Activated naive CD4-positive, alpha-beta T cell treated with anti-CD3 and anti-CD28 coated beads for 36 hours (primary cell): ENCODE results near the gene MMP14. TPM values are rescaled to one million over a fixed set of nuclear protein-coding genes. Genes with fewer than 3 reads are reported as not detected.
A peak's percentile ranks its signal among the peaks of the same experiment; 100 is the strongest.
"Not testable (repeated sequence)": the region's sequence is repeated elsewhere in the genome, so short reads cannot be mapped to it uniquely, and the experiment has no call there.

ENCODE experiments used
- CTCF ChIA-PET: fragments of 350-600 bp; sonication (Branson Sonifier 250); formaldehyde crosslinking; loops from one replicate; lab custom pipeline; 2021; ENCODE audit warnings: antibody characterized with exemption; lab: Charles Lee
- DNase-seq: peaks from one replicate; pipeline ENCODE4 v3.0.0-alpha.2; 2020
- H3K27ac Mint-ChIP-seq: one replicate; pipeline ENCODE4 v1.8.0; 2021; ENCODE audit warnings: mild to moderate bottlenecking, mixed read lengths
- H3K27me3 Mint-ChIP-seq: one replicate; pipeline ENCODE4 v1.8.0; 2021; ENCODE audit warnings: low read depth, mixed read lengths
- H3K36me3 Mint-ChIP-seq: one replicate; pipeline ENCODE4 v1.8.0; 2021; ENCODE audit warnings: low read depth, mixed read lengths
- H3K4me1 Mint-ChIP-seq: one replicate; pipeline ENCODE4 v1.8.0; 2021; ENCODE audit warnings: low read depth, mixed read lengths
- H3K4me3 Mint-ChIP-seq: one replicate; pipeline ENCODE4 v1.8.0; 2021; ENCODE audit warnings: mild to moderate bottlenecking, moderate library complexity, mixed read lengths
- H3K9me3 Mint-ChIP-seq: one replicate; pipeline ENCODE4 v1.8.0; 2021; ENCODE audit warnings: mixed read lengths
- intact Hi-C: fragments of 100-400 bp; cut with micrococcal nuclease; formaldehyde crosslinking; loops from one replicate; pipeline ENCODE4 v1.15.1; 2023
- total RNA-seq, 2 experiments: library from RNA; stranded (reverse); gene quantifications; one replicate each; pipeline ENCODE4 v1.2.3, GENCODE V29; 2021

The MMP14 gene
- total RNA-seq, result 1 to 10 TPM; 1.3 to 2.1 TPM

DNA sequence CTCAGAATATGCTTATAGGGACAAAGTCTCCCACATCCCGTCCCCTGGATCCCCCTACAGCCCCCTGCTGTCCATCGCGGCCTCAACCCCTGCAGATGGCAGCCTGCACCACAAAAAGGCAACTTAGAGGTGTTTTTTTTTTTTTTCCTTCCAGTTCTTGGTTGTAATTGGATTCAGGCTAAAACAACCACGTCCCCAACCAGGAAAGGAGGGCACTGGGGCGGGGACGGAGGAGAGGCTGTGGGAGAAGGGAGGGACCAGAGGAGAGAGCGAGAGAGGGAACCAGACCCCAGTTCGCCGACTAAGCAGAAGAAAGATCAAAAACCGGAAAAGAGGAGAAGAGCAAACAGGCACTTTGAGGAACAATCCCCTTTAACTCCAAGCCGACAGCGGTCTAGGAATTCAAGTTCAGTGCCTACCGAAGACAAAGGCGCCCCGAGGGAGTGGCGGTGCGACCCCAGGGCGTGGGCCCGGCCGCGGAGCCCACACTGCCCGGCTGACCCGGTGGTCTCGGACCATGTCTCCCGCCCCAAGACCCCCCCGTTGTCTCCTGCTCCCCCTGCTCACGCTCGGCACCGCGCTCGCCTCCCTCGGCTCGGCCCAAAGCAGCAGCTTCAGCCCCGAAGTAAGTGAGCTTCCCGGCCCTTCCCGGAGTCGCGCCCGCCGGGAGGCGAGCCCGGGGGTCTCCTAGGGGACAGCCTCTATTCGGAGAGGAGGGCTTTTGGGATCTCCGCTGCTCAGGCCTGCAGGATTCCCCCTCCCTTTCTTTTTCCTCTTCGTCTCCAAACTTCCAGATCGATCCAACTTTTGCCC lies at the start of gene MMP14:
Gene MMP14, plus strand, starts transcription at position 285 of the 813 bp plus-strand sequence. Its CDS starts 233 bp downstream, at position 518.
- intact Hi-C loops, result no loop called here
- Mint-ChIP-seq H3K4me1 (peaks cover 19% of the 10 kb centered on the region), H3K9me3 (no peaks in the 10 kb centered on the region), H3K36me3 (peaks cover 18% of the 10 kb centered on the region), H3K27ac (no peak within 1 kb of the TSS), H3K27me3 (peaks cover 4% of the 10 kb centered on the region), H3K4me3 (peak within 1 kb of the TSS; percentile 78)
- CTCF ChIA-PET, result interaction anchor here (1.3 to 10.5 kb wide), 3 partner anchors 13 to 37 kb away, joined by 5 to 105 read pairs (median 27); no protein-coding TSS in a partner anchor
- no peak for DNase-seq

- no peaks in the 10 kb centered on the region for H3K27me3 Mint-ChIP-seq
- intact Hi-C loops, result no loop called here
- no peak overlapping the region for H3K27ac Mint-ChIP-seq
- H3K4me3 Mint-ChIP-seq, result no peak overlapping the region
- H3K36me3 Mint-ChIP-seq, result no peaks in the 10 kb centered on the region
- H3K4me1 Mint-ChIP-seq, result peaks cover 16% of the 10 kb centered on the region
- DNase-seq, result no peak
- no peaks in the 10 kb centered on the region for H3K9me3 Mint-ChIP-seq
- CTCF ChIA-PET, result no interaction called here
Observed at GRCh38 chr14:22786685-22787084, 49.7 kb upstream of the MMP14 start.

DNA sequence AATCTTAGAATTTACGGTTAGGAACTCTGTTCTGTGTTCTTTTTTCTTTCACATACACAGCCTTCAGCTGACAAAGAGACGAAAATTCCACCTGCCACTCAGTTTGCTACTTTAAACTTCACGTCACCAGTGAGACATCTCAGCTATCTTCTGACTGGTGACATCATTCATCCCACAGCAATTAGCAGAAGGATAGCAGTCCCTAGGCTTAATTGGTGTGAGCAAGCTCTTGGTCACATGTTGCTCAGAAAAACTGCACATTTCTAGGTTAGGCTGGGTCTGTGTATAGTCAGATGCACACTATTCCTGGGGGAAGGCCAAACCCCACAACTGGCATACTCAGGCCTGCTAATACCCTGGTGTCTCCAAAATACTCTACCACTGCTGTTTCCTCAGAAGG lies 45.1 kb upstream of the MMP14 start:
- Mint-ChIP-seq H3K36me3 (no peaks in the 10 kb centered on the region), H3K27me3 (no peaks in the 10 kb centered on the region), H3K4me1 (peaks cover 16% of the 10 kb centered on the region), H3K4me3 (no peak overlapping the region), H3K27ac (peak overlapping the region; percentile 10), H3K9me3 (no peaks in the 10 kb centered on the region)
- intact Hi-C loops, result no loop called here
- DNase-seq, result no peak
- CTCF ChIA-PET, result interaction anchor here (0.7 to 1.6 kb wide), 3 partner anchors 61 to 1149 kb away, joined by 3 to 5 read pairs (median 5); no protein-coding TSS in a partner anchor

GRCh38 chr14:22792158-22792557 lies 44.2 kb upstream of the MMP14 start:
- H3K9me3 Mint-ChIP-seq, result no peaks in the 10 kb centered on the region
- intact Hi-C loops, result no loop called here
- no peaks in the 10 kb centered on the region for H3K27me3 Mint-ChIP-seq
- no peak overlapping the region for H3K4me3 Mint-ChIP-seq
- no peaks in the 10 kb centered on the region for H3K36me3 Mint-ChIP-seq
- no peak for DNase-seq
- CTCF ChIA-PET, result interaction anchor here (0.5 to 1.6 kb wide), 2 partner anchors 63 to 180 kb away, joined by 3 to 5 read pairs; no protein-coding TSS in a partner anchor
- H3K4me1 Mint-ChIP-seq, result peaks cover 16% of the 10 kb centered on the region
- no peak overlapping the region for H3K27ac Mint-ChIP-seq

DNA sequence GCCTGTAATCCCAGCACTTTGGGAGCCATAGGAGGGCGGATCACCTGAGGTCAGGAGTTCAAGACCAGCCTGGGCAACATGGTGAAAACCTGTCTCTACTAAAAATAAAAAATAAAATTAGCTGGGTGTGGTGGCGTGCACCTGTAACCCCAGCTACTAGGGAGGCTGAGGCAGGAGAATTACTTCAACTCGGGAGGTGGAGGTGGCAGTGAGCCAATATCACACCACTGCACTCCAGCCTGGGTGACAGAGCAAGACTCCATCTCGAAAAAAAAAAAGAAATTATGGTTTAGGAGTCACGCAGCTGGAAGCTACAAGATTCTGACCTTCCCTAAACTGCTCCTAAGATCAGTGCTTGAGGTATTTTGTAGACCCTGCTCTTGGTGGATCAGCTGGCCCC lies 42.8 kb upstream of the MMP14 start:
- CTCF ChIA-PET, result interaction anchor here (0.7 to 1.4 kb wide), 3 partner anchors 30 to 61 kb away, joined by 3 to 6 read pairs (median 3); no protein-coding TSS in a partner anchor
- H3K4me1 Mint-ChIP-seq, result peaks cover 16% of the 10 kb centered on the region
- H3K4me3 Mint-ChIP-seq, H3K36me3 Mint-ChIP-seq, intact Hi-C loops, H3K27ac Mint-ChIP-seq, H3K27me3 Mint-ChIP-seq, H3K9me3 Mint-ChIP-seq, DNase-seq: not testable (repeated sequence)

DNA sequence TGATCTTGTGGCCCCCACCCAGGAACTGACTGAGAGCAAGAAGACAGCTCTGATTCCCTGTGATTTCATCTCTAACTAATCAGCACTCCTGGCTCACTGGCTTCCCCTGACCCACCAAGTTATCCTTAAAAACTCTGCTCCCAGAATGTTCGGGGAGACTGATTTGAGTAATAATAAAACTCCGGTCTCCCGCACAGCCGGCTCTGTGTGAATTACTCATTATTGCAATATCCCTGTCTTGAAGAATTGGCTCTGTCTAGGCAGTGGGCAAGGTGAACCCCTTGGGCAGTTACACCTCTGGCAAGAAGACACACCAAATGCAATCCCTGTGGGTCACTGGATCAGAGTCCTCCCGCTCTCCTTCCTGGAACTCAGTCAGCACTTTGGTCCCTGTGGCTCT lies 42.4 kb upstream of the MMP14 start:
- H3K4me3 Mint-ChIP-seq, result no peak overlapping the region

GRCh38 chr14:22794551-22794951 lies 41.8 kb upstream of the MMP14 start:
- intact Hi-C loops, result no loop called here
- Mint-ChIP-seq H3K4me3 (no peak overlapping the region), H3K27ac (no peak overlapping the region), H3K9me3 (no peaks in the 10 kb centered on the region), H3K27me3 (peaks cover 3% of the 10 kb centered on the region), H3K36me3 (no peaks in the 10 kb centered on the region), H3K4me1 (peaks cover 15% of the 10 kb centered on the region)
- CTCF ChIA-PET, result interaction anchor here (1.0 to 1.3 kb wide), 2 partner anchors 29 to 224 kb away, joined by 3 to 4 read pairs; no protein-coding TSS in a partner anchor
- no peak for DNase-seq

More for the DNA sequence above, 42.4 kb upstream of the MMP14 start:
- DNase-seq, result no peak
- H3K27me3 Mint-ChIP-seq, result peaks cover 1% of the 10 kb centered on the region
- peaks cover 16% of the 10 kb centered on the region for H3K4me1 Mint-ChIP-seq
- CTCF ChIA-PET, result interaction anchor here (0.7 to 1.4 kb wide), 4 partner anchors 29 to 223 kb away, joined by 3 to 6 read pairs (median 4); no protein-coding TSS in a partner anchor
- intact Hi-C loops, result no loop called here
- no peaks in the 10 kb centered on the region for H3K36me3 Mint-ChIP-seq
- no peak overlapping the region for H3K27ac Mint-ChIP-seq
- no peaks in the 10 kb centered on the region for H3K9me3 Mint-ChIP-seq

- no peaks in the 10 kb centered on the region for H3K36me3 Mint-ChIP-seq
Observed at GRCh38 chr14:22796087-22796707, 40.2 kb upstream of the MMP14 start.

DNA sequence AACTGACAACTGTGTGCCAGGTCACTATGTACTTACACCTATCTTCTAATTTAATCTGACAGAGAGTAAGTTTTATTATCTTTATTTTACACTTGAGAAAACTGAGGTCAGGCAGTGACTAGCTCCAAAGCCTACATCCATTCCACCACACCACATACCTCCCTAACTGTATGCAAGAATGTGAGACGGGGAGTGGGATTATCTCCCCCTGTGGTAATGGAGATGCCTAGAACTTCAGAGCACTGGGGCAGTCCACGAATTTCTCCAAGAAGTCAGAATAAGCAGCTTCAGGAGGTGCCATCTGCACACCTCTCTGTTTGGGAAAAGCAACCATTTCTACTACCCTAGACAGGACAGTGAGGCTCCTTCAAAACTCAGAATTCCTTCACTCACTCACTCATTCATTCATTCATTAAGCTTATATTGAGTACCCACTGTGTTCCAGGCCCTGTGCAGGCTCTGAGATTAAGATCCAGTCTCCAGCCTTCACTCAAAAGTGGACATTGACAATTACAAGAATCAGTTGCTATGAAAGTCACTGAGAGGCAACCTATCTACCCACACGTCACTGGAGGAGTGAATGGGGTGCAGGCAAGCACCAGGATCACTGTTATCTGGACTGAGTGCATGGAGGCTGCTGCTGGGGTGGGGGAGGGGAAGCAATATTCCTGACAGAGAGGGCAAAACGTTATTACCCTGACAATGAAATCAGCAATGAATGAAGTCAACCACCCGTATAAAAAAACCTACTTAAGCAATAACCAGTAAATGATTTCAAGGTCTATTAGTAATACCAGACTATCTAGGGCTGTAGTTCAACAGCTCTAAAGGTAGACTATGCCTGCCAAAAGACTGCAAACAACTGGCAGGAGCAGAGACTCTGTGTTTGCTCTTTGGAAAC lies 39.1 kb upstream of the MMP14 start:
- intact Hi-C loops, result no loop called here
- no peak for DNase-seq
- H3K9me3 Mint-ChIP-seq, result no peaks in the 10 kb centered on the region
- CTCF ChIA-PET, result interaction anchor here (1.2 kb wide), 1 partner anchor 14 kb away, joined by 3 read pairs; no protein-coding TSS in a partner anchor
- peaks cover 6% of the 10 kb centered on the region for H3K27me3 Mint-ChIP-seq
- H3K4me3 Mint-ChIP-seq, result no peak overlapping the region
- no peaks in the 10 kb centered on the region for H3K36me3 Mint-ChIP-seq
- H3K4me1 Mint-ChIP-seq, result no peaks in the 10 kb centered on the region
- H3K27ac Mint-ChIP-seq, result no peak overlapping the region

More at GRCh38 chr14:22796087-22796707, 40.2 kb upstream of the MMP14 start:
- Mint-ChIP-seq H3K4me1 (peaks cover 2% of the 10 kb centered on the region), H3K27ac (no peak overlapping the region), H3K4me3 (no peak overlapping the region), H3K27me3 (peaks cover 6% of the 10 kb centered on the region), H3K9me3 (no peaks in the 10 kb centered on the region)
- CTCF ChIA-PET, result interaction anchor here (1.2 kb wide), 1 partner anchor 13 kb away, joined by 3 read pairs; no protein-coding TSS in a partner anchor
- DNase-seq, result no peak
- intact Hi-C loops, result no loop called here

DNA sequence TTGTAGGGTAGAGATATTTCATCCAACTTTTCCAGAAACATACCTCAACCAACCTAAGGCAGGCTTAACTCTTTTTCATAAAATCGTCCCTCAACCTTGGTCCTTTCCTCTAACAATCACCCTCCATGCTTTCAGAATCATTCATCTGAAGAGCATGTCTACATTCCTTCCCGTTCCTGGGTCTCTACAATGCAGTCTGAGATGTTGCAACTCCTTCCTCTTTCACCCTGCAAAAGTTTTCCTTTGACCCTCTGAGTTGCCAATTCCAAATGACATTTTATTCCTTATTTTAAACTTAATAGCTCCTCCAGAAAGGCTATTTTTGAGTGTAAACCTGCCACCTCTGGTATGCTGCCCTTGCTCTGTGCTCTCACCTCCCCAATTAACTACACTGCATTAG lies 37.9 kb upstream of the MMP14 start:
- DNase-seq, result no peak
- Mint-ChIP-seq H3K27me3 (peaks cover 6% of the 10 kb centered on the region), H3K4me3 (no peak overlapping the region), H3K9me3 (no peaks in the 10 kb centered on the region), H3K27ac (no peak overlapping the region), H3K36me3 (no peaks in the 10 kb centered on the region), H3K4me1 (no peaks in the 10 kb centered on the region)
- intact Hi-C loops, result no loop called here
- CTCF ChIA-PET, result no interaction called here

- intact Hi-C loops, result no loop called here
- Mint-ChIP-seq H3K36me3 (no peaks in the 10 kb centered on the region), H3K9me3 (no peaks in the 10 kb centered on the region), H3K4me3 (no peak overlapping the region), H3K27me3 (peaks cover 9% of the 10 kb centered on the region), H3K27ac (no peak overlapping the region), H3K4me1 (no peaks in the 10 kb centered on the region)
- CTCF ChIA-PET, result no interaction called here
- DNase-seq, result no peak
Observed at GRCh38 chr14:22800346-22800745, 36.0 kb upstream of the MMP14 start.
